GM21825 (cell line): ENCODE results near the gene EEF1G.
"Not testable (repeated sequence)": the region's sequence is repeated elsewhere in the genome, so short reads cannot be mapped to it uniquely, and the experiment has no call there.

ENCODE experiments used
- ATAC-seq: cut with Tn5 transposase; IDR thresholded peaks from one replicate; pipeline ENCODE4 v1.9.1; 2021; ENCODE audit warnings: mild to moderate bottlenecking, moderate library complexity; ENCODE audit not compliant: unreplicated experiment

Gene EEF1G

GRCh38 chr11:62603776-62604299, 30.1 kb upstream of the EEF1G start:
- no peak for ATAC-seq

DNA sequence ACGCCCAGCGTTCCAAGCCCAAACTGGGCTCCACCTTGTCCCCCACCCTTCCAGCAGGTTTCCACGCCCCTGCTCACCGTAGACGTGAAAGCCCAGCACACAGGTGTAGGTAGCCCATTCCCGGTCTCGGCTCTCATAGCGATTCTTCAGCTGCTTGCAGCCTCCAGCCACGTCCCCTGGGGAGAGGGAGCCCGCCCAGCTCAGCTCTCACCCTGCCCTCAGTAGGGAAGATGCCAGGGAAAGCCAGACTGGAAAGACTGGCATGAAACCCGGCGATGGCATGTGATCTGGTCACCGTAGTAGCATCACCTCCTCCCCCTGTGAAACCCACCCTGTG, 29.3 kb upstream of the EEF1G start:
- ATAC-seq = no peak

DNA sequence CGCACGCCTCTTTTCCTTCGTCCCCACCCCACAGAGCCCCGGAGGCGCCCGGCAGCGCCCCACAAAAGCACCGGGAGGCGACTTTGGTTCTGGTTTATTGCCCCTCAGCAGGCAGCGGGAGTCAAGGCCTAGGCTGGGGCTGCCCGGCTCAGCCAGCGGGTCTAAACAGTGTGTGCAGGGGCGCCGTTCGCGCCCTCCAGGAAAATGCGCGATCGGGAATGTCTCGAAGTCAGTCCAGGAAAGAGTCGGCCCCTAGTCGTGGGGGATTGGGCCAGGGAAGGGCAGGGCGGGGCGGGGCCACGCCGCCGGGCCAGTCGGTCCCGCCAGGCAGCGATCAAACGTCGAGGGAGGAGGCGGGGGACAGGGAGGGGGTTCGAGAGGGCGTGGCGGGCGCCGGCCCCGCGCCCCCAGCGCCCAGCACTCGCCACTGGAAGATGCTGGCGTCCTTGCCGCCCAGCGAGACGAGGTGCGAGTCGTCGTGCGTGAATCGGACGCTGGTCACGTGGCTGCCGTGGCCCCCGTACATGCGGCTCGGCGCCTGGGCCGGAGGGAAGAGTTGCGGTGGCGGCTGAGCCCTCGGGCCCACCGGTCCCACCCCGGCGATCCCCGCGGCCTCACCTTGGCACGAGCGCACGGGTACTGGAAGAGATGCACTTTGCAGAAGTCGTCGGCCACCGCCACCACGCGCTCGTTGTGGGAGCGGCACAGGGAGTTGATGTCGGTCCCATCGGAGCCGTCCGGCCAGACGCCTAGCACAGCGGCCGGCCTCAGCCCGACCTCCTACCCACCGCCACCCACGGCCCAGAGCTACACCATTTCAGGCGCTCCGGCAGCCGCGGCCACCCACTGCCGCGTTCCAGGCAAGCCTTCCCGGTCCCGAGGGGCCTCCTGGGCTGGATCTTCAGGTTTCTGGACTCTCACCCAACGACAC, 28.7 kb upstream of the EEF1G start:
- ATAC-seq = no peak

- peak; percentile 62 for ATAC-seq
These were observed 27.9 kb upstream of the EEF1G start, which contains the start of gene MTA2 for GRCh38 chr11:62601372-62602140. TSS of gene MTA2 (minus strand) at chr11:62601865. CDS start at chr11:62601450, 415 bp downstream.

DNA sequence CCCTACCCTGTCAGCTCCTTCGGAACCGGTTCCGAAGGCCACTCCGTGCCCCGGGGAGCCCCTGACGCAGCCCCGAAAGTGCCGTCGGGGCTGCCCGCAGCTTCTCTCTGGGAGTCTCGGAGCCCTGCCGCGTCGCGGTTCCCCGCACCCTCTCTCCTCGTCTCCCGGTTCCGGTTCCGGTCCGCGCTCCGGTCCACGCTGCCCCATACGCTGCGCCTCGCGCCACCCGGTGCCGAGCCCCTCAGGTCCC, 27.4 kb upstream of the EEF1G start:
- ATAC-seq = no peak

DNA sequence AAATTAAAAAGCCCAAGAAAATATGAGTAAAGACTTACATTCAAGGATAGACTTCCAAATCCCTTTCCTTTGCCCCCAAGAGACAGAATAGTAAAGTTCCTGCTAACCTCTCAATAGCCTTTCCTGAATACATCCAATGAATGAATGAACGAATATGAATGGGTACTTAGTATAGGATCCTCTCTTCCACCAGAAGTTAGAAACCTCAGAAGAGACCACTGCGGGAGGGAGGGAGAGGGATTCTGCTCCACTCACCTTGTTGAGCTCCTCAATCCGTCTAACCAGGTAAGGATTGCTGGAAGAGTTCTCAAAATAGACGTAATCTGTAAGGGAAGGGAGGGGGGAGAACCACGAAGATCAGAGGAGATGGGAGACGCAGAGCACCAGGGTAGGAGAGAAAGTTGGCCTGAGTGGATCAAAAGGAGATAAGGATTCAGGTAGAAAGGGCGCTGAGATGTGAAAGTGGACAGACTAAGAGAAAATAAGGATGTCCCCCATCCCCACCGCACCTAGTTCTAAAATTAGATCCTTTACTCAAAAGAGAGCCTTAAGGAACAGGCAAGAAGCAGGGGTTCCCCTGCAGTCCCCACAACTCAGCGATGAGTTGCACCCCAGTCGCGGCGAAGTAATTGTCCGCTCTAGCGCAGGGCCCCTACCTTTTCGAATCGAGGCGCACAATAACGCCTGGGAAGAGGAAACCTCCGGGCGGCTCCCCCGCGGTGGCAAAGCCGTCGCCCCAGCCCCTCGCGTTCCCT, 26.9 kb upstream of the EEF1G start:
- ATAC-seq = no peak

DNA sequence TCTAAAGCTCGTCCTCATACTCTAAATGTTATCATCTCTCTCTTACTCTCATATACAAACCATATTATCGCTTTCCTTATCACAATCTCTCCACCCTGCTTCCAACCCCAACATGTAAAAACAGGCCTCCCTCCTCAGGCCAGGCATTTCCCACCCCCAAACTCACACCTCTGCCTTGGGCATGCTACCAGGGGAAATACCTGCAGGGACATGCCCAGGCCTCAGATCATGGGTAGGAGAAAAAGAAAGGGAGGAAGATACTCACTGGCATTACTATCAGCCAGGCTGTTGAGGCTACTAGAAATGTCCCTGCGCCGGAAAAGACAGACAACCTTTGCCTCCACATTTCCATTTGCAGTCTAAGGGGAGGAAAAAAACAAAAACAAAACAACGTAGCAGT, 26.2 kb upstream of the EEF1G start:
- ATAC-seq = no peak

DNA sequence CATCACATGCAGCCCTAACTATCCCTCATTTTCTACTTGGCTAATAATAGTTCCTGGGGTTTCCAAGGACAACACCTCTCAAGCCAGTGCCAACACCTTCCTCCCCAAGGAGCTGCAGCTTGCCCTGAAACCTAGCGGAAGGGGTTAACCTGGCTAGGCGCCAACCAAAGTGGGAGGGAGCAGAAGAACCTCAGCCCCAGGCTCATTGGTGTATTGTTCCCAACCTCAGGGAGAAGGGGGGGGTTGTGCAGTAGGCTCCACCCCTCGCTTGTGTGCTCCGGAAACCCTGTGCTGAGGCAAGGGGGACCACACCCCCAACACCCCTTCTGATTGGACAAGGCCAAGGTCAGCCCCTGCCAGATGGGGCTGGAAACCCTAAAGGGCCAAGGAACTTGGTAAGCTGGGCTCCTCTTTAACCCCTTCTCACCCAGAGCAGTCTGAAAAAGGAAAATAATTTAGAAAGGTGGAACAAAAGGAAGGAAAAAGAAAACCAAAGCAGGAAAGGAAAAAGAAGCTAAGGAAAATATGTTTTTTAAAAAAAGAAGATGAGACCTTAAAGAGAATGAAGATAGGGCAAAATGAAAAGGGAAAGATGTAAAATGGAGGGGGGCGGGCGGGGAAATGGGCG, 25.5 kb upstream of the EEF1G start:
- peak; percentile 49 for ATAC-seq

DNA sequence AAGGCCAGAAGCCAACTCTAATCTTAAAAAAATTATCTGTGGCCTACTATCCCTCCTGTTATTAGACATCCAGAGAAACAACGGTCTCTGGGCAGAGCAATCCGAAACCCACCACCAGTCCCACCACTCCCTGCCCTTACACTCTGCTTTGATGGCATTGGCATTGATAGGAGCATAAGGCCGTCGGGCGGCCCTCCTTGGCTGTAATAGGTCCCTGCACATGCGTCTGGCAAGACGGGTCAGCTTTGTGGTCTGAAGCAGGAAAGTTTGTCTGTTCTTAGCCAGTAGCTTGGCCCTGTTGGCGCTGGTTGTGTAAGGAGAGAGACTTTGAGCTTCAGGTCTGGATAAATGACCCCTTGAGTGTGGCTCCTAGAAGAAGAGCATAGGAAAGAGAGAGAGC, 21.4 kb upstream of the EEF1G start:
- no peak for ATAC-seq

GRCh38 chr11:62593434-62594044, 19.8 kb upstream of the EEF1G start:
- no peak for ATAC-seq

GRCh38 chr11:62592989-62593421, 19.3 kb upstream of the EEF1G start:
- ATAC-seq = no peak

DNA sequence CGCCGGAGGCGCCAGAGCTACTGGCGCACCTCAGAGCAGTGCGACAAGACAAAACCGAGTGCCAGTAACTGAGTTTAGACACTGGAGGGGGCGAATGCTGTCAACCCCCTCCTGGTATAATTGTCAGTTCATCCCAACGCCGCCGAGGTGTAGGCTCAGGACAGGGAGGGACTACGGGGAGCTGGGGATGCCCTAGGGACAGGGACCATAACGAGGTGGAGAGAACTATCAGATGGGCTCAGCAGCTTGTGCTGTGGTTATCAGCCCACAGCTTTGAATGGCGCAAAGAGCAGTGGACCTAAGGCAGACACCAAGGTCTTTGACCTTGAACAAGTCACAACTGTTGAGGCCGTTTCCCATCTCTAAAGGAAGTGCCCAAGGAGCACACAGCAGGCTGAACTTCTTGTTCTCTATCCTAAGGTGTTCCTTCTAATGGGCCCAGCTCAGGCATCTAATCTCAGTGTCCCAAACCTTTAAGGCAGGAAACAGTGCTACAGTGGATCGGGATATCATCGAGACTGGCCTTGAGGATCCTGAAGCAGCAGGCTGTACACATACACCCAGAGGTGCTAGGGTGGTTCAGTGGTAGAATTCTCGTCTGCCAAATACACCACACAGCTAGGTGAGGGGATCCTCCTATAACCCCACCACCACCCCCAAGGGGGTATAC, 18.6 kb upstream of the EEF1G start:
- ATAC-seq = peak; percentile 2

- peak; percentile 85 for ATAC-seq
These were observed 17.9 kb upstream of the EEF1G start, which contains the start of gene TUT1 for GRCh38 chr11:62591448-62592145. TSS of gene TUT1 (minus strand) at chr11:62591523. CDS start at chr11:62591485, 38 bp downstream.

DNA sequence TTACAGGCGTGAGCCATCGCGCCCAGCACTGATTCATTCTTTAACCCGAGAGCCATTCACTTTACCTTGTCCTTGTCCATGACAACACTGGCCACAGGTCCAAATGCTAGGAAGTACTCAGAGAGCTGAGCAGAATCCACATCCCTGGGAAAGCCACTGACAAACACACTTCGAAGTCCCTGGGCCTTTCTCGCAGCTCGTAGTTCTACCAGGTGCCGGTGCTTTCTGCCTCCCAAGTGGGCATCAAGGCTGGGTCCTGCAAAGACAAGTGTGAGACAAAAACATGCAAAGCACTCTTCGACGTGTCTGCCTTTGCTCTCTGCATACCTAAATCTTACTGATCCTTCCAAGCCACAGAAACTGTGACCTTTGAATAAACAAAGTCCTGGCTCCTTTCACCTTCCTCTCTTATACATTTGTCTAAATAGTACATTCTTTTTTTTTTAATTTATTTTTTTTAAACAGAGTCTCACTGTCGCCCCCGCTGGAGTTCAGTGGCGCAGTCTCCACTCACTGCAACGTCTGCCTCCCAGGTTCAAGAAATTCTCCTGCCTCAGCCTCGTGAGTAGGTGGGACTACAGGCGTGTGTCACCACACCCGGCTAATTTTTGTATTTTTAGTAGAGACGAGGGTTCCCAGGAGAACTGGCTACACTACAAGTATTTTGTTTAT, 15.4 kb upstream of the EEF1G start:
- ATAC-seq = no peak

- not testable (repeated sequence) for ATAC-seq
These were observed 11.7 kb upstream of the EEF1G start for GRCh38 chr11:62585356-62585755.

DNA sequence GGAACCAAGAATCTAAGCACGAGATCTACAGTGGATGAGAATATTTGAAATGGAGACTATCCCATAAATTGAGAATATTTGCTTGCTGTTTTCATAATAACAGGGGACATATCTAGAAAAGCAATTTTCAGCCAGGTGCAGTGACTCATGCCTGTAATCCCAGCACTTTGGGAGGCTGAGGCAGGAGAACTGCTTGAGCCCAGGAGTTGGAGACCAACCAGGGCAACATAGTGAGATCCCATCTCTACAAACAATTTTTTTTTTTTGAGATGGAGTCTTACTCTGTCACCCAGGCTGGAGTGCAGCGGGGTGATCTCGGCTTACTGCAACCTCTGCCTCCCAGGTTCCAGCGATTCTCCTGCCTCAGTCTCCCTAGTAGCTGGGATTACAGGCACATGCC, 8.0 kb upstream of the EEF1G start:
- ATAC-seq = not testable (repeated sequence)

DNA sequence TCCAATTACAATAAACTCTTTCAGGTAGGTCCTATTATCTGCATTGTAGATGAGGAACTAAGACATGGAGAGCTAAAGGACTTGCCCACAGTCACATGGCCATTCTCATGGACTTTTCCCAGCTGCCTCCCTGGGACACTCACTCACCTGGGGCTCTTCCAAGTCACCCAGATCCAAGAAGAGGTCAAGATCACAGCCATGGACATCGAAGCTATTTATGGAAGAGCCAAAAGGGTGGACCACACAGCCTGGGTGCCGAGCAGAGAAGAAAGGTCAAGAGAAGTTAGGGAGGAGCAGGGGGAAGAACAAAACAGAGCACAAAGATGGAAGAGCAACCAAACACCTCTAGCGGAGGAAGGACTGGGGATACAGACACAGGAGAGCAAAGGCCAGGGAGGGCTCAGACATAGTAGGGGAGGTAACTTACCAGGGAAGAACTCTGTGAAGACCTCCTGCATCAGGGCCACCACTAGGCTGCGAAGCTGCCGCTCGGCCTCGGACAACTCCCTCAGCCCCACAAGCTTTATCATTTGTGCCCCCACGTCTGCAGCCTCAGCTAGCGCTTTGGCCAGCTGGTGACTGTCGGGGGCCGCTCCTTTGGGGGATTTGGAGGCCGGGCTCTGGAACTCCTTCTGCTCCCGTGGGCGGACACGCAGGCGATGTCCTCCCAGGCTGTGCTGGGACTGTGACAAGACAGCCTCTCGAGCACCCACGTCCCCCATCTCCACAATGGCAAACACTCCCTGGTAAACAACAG, 7.4 kb upstream of the EEF1G start:
- no peak for ATAC-seq

GRCh38 chr11:62579252-62579651, 5.6 kb upstream of the EEF1G start:
- ATAC-seq = no peak
